Activated naive CD4-positive, alpha-beta T cell treated with anti-CD3 and anti-CD28 coated beads, Interleukin-2, amount 10 ng/mL, durations not matched to agents 5 hours and 36 hours (primary cell): ENCODE data around the gene LMO4. TPM values are rescaled to one million over a fixed set of nuclear protein-coding genes. Genes with fewer than 3 reads are reported as not detected.

Source experiments
- total RNA-seq, 2 experiments: library from RNA; stranded (reverse); gene quantifications; one replicate each; pipeline ENCODE4 v1.2.3, GENCODE V29; 2021

The LMO4 gene
- 10 to 100 TPM; 25.6 to 29.2 TPM for total RNA-seq

GRCh38 chr1:87328272-87329050 lies at the start of gene LMO4:
Gene LMO4, plus strand, starts transcription at chr1:87328880. Its CDS starts 3,136 bp downstream, at chr1:87332016.

